DND-41 (cell line): ENCODE data around the gene C22orf42.

Experiments used
- CTCF ChIP-seq: IDR thresholded peaks from 2 replicates; pipeline ENCODE4 v1.5.1; 2012; ENCODE audit warnings: borderline replicate concordance, low read length, moderate library complexity, mild to moderate bottlenecking; ENCODE audit not compliant: poor library complexity, severe bottlenecking; ENCODE audit errors: extremely low read depth
- EZH2 ChIP-seq: IDR thresholded peaks from 3 replicates; pipeline ENCODE4 v1.6.1; 2012; ENCODE audit warnings: borderline replicate concordance, low read depth, mild to moderate bottlenecking, moderate library complexity, low read length, inconsistent platforms; ENCODE audit not compliant: severe bottlenecking

- TF ChIP-seq CTCF (peak; percentile 10), EZH2 (no peak)
Measured at GRCh38 chr22:32127904-32128303, 31.2 kb downstream of the C22orf42 start.
